Loucy (cell line): ENCODE results near the gene IL26.

Experiments
- EZH2phosphoT487 ChIP-seq: fragments of 200-600 bp; IDR thresholded peaks from 2 replicates; pipeline ENCODE4 v1.6.1; 2018; ENCODE audit warnings: antibody characterized with exemption, mild to moderate bottlenecking, moderate library complexity, borderline replicate concordance
- TF ChIP-seq, protein P1 (sequence below): fragments of 200-600 bp; sonication (generic); conservative IDR thresholded peaks from 2 replicates; pipeline ENCODE4 v1.5.1; 2014; ENCODE audit warnings: mild to moderate bottlenecking, antibody characterized with exemption, low read length

GRCh38 chr12:68271346-68271745 lies 45.7 kb upstream of the IL26 start:
- TF ChIP-seq, protein P1, sequence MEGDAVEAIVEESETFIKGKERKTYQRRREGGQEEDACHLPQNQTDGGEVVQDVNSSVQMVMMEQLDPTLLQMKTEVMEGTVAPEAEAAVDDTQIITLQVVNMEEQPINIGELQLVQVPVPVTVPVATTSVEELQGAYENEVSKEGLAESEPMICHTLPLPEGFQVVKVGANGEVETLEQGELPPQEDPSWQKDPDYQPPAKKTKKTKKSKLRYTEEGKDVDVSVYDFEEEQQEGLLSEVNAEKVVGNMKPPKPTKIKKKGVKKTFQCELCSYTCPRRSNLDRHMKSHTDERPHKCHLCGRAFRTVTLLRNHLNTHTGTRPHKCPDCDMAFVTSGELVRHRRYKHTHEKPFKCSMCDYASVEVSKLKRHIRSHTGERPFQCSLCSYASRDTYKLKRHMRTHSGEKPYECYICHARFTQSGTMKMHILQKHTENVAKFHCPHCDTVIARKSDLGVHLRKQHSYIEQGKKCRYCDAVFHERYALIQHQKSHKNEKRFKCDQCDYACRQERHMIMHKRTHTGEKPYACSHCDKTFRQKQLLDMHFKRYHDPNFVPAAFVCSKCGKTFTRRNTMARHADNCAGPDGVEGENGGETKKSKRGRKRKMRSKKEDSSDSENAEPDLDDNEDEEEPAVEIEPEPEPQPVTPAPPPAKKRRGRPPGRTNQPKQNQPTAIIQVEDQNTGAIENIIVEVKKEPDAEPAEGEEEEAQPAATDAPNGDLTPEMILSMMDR: no peak
- TF ChIP-seq EZH2phosphoT487: no peak
